Measurements from ENCODE around the gene SSC4D. TPM values are rescaled to one million over a fixed set of nuclear protein-coding genes. Genes with fewer than 3 reads are reported as not detected.

Gene SSC4D
- total RNA-seq, 1 experiment from 2014 or later, result 0.58 TPM

- Mint-ChIP-seq H3K27me3 (ENCODE audit: insufficient read depth, unreplicated experiment) (no peaks in the 10 kb centered on the region), H3K4me3 (ENCODE audit: unreplicated experiment) (no peak overlapping the region), H3K4me1 (ENCODE audit: insufficient read depth, unreplicated experiment) (peaks cover 11% of the 10 kb centered on the region), H3K36me3 (ENCODE audit: insufficient read depth, unreplicated experiment) (no peaks in the 10 kb centered on the region), H3K9me3 (ENCODE audit: unreplicated experiment) (no peaks in the 10 kb centered on the region), H3K27ac (ENCODE audit: low read depth, unreplicated experiment) (peak overlapping the region; percentile 33)
- CTCF ChIA-PET, result interaction anchor here (0.6 to 1.5 kb wide), 4 partner anchors 29 to 38 kb away, joined by 3 to 4 read pairs (median 3); partner anchors contain the start of gene YWHAG
- POLR2A ChIA-PET, result interaction anchor here (0.8 to 3.5 kb wide), 4 partner anchors 21 to 37 kb away, joined by 3 to 39 read pairs (median 10); partner anchors contain the start of genes YWHAG and ZP3
- intact Hi-C loops (cut with micrococcal nuclease), result no loop called here
- no peak for DNase-seq (ENCODE audit: unreplicated experiment)
- BruUV-seq (replicated peaks), result no TSS peak
- TF ChIP-seq CTCF (IDR thresholded peaks at IDR 0.05; ENCODE audit: unreplicated experiment), result no peak
These were observed 14.5 kb downstream of the SSC4D start for GRCh38 chr7:76394957-76395356.

- no peak for TF ChIP-seq CTCF (IDR thresholded peaks at IDR 0.05; ENCODE audit: unreplicated experiment)
- peak overlapping the region; percentile 71 for H3K4me3 Mint-ChIP-seq (ENCODE audit: unreplicated experiment)
- peaks cover 11% of the 10 kb centered on the region for H3K4me1 Mint-ChIP-seq (ENCODE audit: insufficient read depth, unreplicated experiment)
- peak; percentile 87 for DNase-seq (ENCODE audit: unreplicated experiment)
- intact Hi-C loops (cut with micrococcal nuclease), result loop anchor here (2.0 kb wide), 1 partner anchor 29 kb away; no protein-coding TSS in a partner anchor
- no peaks in the 10 kb centered on the region for H3K27me3 Mint-ChIP-seq (ENCODE audit: insufficient read depth, unreplicated experiment)
- ChIA-PET CTCF (interaction anchor here (0.5 to 1.5 kb wide), 3 partner anchors 9 to 34 kb away, joined by 3 to 4 read pairs (median 3); partner anchors contain the start of gene YWHAG), POLR2A (interaction anchor here (0.6 to 3.5 kb wide), 10 partner anchors 13 to 1326 kb away, joined by 3 to 39 read pairs (median 3); partner anchors contain the start of genes SSC4D, YWHAG and ZP3)
- no peaks in the 10 kb centered on the region for H3K36me3 Mint-ChIP-seq (ENCODE audit: insufficient read depth, unreplicated experiment)
- no peaks in the 10 kb centered on the region for H3K9me3 Mint-ChIP-seq (ENCODE audit: unreplicated experiment)
- no TSS peak for BruUV-seq (replicated peaks)
- peak overlapping the region; percentile 93 for H3K27ac Mint-ChIP-seq (ENCODE audit: low read depth, unreplicated experiment)
These were observed 16.1 kb downstream of the SSC4D start for GRCh38 chr7:76393116-76394031.

- CTCF ChIA-PET, result no interaction called here
- peaks cover 5% of the 10 kb centered on the region for H3K4me1 Mint-ChIP-seq (ENCODE audit: insufficient read depth, unreplicated experiment)
- no peaks in the 10 kb centered on the region for H3K9me3 Mint-ChIP-seq (ENCODE audit: unreplicated experiment)
These were observed 16.9 kb downstream of the SSC4D start for GRCh38 chr7:76392531-76393115.

More at GRCh38 chr7:76392531-76393115, 16.9 kb downstream of the SSC4D start:
- TF ChIP-seq CTCF (IDR thresholded peaks at IDR 0.05; ENCODE audit: unreplicated experiment), result no peak
- Mint-ChIP-seq H3K36me3 (ENCODE audit: insufficient read depth, unreplicated experiment) (no peaks in the 10 kb centered on the region), H3K27me3 (ENCODE audit: insufficient read depth, unreplicated experiment) (no peaks in the 10 kb centered on the region), H3K4me3 (ENCODE audit: unreplicated experiment) (peak overlapping the region; percentile 71), H3K27ac (ENCODE audit: low read depth, unreplicated experiment) (peak overlapping the region; percentile 93)
- BruUV-seq (replicated peaks), result TSS peak; percentile 86
- no peak for DNase-seq (ENCODE audit: unreplicated experiment)
- POLR2A ChIA-PET, result interaction anchor here (0.6 to 3.5 kb wide), 6 partner anchors 17 to 1327 kb away, joined by 3 to 39 read pairs (median 4); partner anchors contain the start of genes SSC4D, YWHAG and ZP3
- intact Hi-C loops (cut with micrococcal nuclease), result loop anchor here (2.0 kb wide), 1 partner anchor 28 kb away; no protein-coding TSS in a partner anchor

Data from MCF 10A (cell line).